A549 (cell line): Measurements from ENCODE around the gene VWF.

Experiments used
- NFE2L2 ChIP-seq: fragments of 150-350 bp; conservative IDR thresholded peaks from 2 replicates; pipeline ENCODE4 v1.6.1; 2014; ENCODE audit warnings: low read length
- RAD21 ChIP-seq, 2 experiments: fragments of >200 bp in 1 of 2; sonication (Bioruptor Twin) in 1 of 2; formaldehyde crosslinking in 1 of 2; IDR thresholded peaks in 1 of 2; conservative IDR thresholded peaks in 1 of 2; 2 replicates in 1 of 2; 3 replicates in 1 of 2; pipeline ENCODE4 v1.6.1; 2012 to 2018; ENCODE audit warnings: inconsistent platforms in 1 of 2
- TF ChIP-seq, protein P1 (sequence below): fragments of >200 bp; sonication (Bioruptor Twin); formaldehyde crosslinking; IDR thresholded peaks from 3 replicates; pipeline ENCODE4 v1.5.1; 2016

DNA sequence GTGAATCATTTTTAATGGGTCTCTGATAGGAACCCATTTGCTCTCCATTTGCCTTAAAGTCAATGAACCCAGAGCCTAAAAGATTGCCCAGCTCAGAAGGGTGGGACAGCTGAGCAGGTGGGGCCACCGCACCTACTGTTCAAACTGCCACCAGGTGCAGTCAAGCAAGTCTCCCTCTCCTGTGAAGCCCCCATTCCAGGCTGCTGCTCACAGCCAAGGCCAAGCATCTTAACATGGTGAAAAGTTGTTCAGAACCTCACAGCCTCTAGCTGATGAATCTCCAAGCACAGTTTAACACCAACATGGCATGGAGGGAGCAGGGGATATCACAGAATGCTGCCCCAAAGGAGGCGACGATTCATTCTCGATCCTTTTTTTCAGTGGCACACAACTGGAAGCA is 209.0 kb downstream of the VWF start:
- TF ChIP-seq RAD21 (conservative IDR thresholded peaks at IDR 0.05 in 1 of 2, IDR thresholded peaks at IDR 0.05 in 1 of 2) (no peak), NFE2L2 (no peak)
- TF ChIP-seq, protein P1, sequence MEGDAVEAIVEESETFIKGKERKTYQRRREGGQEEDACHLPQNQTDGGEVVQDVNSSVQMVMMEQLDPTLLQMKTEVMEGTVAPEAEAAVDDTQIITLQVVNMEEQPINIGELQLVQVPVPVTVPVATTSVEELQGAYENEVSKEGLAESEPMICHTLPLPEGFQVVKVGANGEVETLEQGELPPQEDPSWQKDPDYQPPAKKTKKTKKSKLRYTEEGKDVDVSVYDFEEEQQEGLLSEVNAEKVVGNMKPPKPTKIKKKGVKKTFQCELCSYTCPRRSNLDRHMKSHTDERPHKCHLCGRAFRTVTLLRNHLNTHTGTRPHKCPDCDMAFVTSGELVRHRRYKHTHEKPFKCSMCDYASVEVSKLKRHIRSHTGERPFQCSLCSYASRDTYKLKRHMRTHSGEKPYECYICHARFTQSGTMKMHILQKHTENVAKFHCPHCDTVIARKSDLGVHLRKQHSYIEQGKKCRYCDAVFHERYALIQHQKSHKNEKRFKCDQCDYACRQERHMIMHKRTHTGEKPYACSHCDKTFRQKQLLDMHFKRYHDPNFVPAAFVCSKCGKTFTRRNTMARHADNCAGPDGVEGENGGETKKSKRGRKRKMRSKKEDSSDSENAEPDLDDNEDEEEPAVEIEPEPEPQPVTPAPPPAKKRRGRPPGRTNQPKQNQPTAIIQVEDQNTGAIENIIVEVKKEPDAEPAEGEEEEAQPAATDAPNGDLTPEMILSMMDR, result no peak
